SK-MEL-5 (cell line): Measurements from ENCODE around the gene TNFAIP8L1. TPM values are rescaled to one million over a fixed set of nuclear protein-coding genes. Genes with fewer than 3 reads are reported as not detected.

Experiments
- DNase-seq: peaks from one replicate; pipeline ENCODE4 v3.0.0-alpha.2; 2016; ENCODE audit warnings: low read depth, low spot score
- in situ Hi-C: cut with HindIII; loops from 2 replicates; pipeline ENCODE4 v1.10.0; 2016; ENCODE audit warnings: low sequenced_read_pairs, high pct_unique_total_duplicates, low pct_unique_long_range_greater_than_20kb
- total RNA-seq: library from RNA; depleted of rRNA; stranded (reverse); fragments of >200 nt; shearing (Covaris generic); gene quantifications from 2 replicates; pipeline ENCODE4 v1.2.3, GENCODE V29; 2014

The TNFAIP8L1 gene
- total RNA-seq, 1 experiment from 2014 or later, result 2.8 TPM

DNA sequence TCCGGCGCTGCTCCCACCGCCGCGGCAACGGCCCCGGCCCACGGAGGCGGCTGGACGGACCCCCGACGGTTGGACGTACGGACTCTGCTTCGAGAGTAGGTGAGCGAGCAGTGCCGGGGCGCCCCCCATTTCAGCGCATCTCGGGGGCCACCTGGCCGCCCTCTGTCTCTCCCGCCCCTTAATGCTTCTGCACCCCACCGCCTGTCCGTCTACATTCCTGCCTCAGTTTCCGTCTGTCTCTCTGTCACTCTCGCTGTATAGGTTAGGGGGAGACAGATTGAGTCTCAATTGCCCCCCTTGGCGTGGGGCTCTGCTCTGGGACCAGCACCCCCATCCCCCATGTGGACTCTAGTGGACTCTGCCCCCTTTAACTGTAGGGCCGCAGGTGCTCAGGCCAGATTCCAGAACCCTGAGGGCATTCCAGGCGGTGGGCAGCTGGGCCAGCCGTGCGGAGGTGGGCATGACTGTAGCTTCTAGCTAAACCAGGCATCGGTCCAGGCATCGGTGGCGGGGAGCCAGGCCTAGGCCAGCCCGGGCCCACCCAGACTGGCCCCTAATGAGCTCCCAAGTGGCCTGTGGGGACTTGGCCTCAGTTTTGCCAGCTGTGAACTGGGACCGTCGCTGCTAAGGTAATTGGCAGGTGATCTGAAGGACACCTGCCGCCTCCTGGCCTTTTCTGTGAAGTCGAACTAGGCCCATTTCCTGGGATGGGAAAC, 373 bp downstream of the TNFAIP8L1 start:
- in situ Hi-C loops, result no loop called here
- no peak for DNase-seq

DNA sequence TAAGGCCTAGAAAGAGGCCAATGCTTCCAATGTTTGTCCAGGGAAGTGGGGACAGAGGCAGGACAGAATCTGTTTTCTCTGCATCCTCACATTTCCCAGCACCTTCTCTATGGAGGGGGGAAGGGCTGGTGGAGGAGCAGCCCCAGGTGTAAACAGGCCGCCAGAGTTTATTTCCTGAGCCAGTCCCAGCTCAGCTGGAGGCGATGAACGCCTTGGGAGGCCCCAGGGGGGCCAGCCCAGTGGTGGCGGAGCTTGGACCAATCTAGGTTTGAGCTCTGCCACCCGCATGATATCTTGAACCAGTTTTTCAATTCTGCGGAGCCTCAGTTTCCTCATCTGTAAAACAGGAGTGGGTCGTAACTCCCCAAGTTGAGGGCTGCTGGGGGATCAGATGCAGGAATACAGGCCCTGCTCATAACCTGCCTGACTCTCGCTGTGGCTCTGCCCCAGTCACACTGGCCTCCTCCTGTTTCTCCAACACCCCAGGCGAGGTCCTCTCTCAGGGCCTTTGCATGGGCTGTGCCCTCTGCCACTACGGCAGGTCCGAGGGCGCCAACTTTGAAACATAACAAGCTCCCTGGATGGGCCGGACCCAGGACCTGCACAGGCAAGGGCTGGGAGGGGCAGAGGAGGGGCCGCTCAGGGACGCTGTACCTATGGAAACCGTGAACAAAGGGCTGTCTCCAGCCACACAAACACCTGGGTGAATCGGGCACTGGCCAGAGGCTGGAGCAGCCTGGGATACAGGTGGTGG, 1.1 kb downstream of the TNFAIP8L1 start:
- DNase-seq, result no peak
- in situ Hi-C loops, result no loop called here

DNA sequence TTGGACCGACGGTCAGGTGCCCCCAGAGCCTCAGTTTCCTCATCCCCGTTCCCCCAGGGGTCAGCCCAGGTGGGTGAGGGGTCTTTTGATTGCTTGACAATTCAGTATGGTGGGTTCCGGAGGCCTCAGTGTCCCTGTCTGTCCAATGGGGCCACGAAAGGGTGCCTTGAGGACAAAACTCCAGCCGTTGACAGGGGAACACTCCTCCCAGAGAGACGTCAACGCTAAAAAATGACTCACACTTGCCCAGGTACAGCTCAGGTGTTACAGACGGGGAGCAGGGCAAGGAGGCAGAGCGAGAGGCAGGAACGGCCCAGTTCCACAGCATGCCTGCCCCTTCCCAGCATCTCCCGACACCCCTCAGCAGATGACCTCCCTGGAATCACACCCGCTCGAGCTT, 1.8 kb downstream of the TNFAIP8L1 start:
- DNase-seq, result no peak
- in situ Hi-C loops, result no loop called here

DNA sequence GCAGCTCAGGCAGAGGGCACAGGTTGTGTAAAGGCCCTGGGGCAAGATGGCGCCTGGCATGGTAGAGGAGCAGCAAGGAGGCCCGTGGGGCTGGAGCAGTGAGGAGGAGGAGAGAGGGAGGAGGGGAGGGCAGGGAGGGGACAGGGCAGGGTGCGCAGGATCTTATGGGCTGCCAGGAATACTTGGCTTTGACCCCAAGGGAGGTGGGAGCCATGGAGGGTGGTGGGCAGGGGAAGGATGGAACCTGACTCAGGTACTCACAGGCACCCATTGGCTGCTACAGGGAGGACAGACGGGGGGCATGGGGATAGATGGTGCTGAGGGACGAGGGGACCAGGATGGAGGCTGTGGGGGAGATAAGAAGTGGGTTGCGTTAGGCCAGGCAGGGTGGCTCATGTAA, 3.3 kb downstream of the TNFAIP8L1 start:
- in situ Hi-C loops, result no loop called here

DNA sequence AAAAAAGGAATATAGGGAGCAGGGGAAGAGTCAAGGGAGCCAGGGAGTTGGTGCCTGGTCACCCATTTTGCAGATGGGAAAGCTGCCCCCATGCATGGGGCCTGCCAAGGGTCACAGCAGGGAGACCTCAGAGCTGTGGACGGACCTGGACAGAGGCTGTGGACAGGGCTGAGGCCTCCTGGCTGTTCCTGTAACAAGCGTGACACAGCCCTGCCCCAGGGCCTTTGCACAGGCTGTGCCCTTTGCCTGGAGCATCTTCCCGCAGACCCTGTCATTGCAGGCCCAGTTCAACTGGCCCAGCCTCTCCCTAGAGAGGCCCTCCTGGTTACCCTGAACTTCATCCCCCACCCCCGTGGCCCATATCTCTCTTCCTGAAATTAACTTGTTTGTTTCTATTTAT, 6.4 kb downstream of the TNFAIP8L1 start:
- DNase-seq, result no peak
- in situ Hi-C loops, result no loop called here

More for the DNA sequence above, 3.3 kb downstream of the TNFAIP8L1 start:
- DNase-seq, result no peak

DNA sequence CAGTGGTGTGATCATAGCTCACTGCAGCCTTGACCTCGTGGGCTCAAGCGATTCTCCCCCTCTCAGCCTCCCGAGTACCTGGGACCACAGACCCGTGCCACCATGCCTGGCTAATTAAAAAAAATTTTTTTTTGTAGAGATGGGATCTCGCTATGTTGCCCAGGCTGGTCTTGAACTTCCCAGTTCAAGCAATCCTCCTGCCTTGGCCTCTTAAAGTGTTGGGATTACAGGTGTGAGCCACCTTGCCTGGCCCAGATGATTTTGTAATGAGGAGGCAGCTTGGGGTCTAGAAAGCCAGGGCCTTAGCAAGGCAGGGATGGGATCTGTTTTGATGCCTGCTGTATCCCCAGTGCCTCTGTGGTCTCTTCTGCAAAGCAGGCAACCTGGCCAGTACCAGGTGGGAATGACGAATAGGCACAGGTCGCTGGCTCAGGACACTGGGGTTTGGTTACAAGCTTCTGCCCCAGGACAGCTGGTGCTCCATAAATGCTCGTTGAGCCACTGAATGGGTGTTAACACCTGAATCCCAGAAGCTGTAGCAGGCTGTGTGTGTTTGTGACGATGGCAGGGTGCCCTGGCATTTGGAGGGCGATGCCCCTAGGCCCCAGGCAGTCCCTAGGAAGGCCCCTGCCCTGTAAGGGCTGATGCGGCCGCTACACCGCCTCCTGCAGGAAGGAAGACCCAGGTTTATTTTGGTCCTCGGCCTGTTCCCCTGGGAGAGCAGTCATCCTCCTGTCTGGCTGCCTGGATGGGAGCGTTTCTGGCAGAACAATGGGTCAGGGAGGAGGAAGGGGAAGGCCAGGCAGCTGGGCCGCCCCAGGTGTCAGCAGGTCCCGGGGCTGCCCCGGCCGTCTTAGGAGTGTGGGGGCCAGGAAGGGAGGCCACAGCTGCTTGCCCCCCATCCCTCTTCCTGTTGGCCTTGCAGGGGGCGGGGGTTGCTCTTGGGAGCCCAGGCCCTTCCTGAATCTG, 8.6 kb downstream of the TNFAIP8L1 start:
- in situ Hi-C loops, result no loop called here
- DNase-seq, result no peak

DNA sequence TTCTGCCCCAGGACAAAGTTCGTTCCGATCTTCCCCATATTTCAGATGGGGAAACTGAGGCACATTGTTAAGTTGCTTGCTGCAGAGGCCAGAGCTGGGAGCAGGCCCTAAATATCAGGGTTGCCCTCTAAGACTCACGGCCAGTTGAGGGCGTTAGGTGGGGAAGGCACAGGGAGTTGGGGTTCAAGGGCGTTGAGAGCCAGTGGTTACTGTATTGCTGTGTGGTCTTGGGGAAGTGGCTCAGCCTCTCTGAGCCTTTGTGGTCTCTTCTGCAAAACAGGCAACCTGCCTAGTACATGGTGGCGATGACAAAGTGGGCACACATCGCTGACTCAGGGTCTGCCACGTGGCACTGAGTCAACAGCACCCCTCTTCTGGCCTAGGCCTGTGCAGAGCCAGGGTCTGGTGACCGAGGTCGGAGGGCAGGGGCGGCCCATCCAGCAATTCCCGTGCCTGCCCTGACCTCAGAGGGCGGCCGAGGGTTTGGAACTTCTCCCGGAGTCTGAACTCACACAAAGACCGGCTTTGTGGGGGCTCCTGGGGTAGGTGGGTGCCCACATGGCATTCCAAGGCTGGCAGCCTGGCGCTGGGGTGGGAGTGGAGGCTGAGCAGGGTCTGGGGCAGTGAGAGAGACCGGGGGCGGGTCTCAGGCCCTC, 10.2 kb downstream of the TNFAIP8L1 start:
- peak; percentile 44 for DNase-seq
- in situ Hi-C loops, result no loop called here

DNA sequence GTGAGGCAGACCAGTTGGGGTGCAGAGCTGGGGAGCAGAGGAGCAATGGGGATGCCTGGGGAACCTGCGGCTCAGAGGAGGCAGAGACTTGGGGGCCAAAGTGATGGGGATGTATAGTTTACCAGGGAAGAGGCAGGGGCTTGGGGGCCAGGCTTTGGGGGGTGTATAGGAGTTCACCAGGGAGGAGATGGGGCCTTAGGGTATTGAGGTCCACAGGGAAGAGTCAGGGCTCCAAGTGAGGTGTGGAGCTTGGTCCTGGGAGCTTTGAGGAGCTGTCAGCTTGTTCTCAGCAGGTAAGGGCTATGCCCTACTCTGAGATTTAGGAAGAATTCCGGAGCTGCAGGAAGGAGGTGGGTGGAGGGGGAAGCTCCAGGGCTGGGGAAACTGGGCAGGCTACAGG, 10.8 kb downstream of the TNFAIP8L1 start:
- no peak for DNase-seq
- in situ Hi-C loops, result no loop called here

DNA sequence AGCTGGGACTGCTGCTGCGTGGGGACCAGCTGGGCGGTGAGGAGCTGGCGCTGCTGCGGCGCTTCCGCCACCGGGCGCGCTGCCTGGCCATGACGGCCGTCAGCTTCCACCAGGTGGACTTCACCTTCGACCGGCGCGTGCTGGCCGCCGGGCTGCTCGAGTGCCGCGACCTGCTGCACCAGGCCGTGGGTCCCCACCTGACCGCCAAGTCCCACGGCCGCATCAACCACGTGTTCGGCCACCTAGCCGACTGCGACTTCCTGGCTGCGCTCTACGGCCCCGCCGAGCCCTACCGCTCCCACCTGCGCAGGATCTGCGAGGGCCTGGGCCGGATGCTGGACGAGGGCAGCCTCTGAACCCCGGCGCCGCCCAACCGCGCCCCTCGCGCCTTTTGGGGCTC, 12.8 kb downstream of the TNFAIP8L1 start:
- no peak for DNase-seq
- in situ Hi-C loops, result no loop called here

DNA sequence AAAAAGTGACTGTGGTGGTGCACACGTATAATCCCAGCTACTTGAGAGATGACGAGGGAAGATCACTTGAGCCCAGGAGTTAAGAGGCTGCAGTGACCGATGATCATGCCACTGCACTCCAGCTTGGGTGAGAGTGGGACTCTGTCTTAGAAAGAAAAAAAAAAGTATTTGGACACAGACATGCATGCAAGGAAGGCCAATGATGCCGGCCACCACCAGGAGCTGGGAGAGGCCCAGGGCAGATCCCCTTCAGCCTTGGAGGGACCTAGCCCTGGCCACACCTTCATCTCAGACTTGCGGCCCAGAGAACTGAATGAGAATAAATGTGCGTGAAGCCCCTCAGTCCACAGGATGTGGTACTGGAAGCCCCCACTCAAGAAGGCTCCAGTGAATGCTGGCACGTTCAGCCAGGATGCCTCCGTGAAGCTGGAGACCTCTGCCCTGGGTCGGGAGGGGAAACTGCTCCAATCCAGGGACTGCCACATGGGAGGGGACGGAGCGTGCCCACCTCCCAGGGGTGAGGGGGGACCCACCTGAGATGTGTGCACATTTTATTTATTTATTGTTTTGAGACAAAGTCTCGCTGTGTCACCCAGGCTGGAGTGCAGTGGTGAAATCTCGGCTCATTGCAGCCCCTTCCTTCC, 14.6 kb downstream of the TNFAIP8L1 start:
- DNase-seq, result no peak
- in situ Hi-C loops, result no loop called here

DNA sequence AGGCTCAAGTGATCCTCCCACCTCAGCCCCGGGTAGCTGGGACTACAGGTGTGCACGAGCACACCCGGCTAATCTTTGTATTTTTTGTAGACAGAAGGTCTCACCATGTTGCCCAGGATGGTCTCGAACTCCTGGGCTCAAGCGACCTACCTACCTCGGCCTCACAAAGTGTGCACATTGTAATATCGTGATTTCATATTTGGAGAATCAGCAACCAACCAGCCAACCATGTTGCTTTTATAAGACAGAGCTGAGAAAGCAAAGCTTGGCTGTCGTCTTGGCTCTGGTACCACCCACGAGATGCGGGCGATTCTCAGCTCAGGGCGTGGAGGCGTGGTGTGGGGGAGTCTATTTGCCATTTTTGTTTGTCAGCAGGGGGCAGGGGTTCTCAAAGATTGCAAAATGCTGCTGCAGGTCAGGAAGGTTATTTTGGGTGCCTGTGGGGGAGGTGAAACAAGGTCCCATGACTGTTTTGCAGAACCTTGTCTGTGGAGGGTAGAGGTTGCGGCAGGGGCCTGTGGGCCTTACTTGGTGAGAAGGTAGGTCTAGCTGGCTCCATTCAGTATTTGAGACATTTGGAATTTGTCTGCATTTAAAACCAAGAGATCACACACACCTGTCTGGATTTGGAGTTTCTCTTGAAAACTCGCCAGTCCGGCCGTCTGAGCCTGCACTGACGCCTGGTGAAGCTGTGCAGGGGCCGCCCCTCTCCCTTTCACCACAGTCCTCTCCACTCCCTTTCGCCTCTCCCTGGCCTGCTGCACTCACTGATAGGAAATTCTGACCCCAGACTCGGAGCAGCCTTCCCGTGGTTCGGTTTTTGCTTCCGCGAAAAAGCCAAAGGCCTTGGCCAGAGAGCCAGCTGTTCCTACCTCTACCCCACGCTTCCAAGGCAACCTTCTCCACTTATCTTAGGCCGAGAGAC, 15.4 kb downstream of the TNFAIP8L1 start:
- in situ Hi-C loops, result no loop called here
- no peak for DNase-seq

DNA sequence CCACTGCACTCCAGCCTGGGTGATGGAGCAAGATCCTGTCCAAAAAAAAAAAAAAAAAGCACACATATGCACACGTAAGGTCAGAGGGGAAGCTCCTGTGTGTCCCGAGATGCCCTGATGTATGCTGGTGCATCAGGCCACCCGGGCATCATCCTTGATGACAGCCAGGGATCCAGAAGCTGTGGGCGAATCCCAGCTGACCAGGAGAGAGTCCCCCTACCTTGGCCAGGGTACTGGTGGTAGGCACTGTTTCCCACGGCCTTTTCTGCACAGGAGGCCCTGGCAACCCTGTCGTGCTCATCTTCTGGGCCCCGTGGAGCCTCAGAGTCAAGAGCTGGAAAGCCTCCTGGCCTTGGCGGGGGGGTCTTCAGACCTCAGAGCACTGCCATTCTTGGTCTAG, 16.8 kb downstream of the TNFAIP8L1 start:
- in situ Hi-C loops, result no loop called here
- DNase-seq, result no peak

DNA sequence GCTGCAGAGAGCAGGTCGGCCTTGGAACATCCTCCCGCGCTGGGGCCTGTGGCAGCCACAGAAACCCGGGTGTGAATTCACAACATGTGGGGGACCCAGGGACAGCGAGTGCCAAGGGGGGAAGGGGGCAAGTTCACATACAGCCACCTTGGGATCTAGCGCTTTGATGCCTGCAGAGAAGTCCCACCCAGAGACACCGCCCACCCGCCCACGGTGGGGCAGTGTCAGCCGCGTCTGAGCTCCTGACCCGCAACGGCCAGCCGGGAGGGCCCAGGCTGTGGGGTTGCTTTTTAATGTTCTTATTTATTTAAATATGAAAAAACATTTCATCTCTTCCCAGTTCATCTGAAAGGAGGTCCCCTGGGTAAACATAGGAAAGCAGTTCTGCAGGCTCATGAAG, 17.9 kb downstream of the TNFAIP8L1 start:
- no peak for DNase-seq
- in situ Hi-C loops, result no loop called here

DNA sequence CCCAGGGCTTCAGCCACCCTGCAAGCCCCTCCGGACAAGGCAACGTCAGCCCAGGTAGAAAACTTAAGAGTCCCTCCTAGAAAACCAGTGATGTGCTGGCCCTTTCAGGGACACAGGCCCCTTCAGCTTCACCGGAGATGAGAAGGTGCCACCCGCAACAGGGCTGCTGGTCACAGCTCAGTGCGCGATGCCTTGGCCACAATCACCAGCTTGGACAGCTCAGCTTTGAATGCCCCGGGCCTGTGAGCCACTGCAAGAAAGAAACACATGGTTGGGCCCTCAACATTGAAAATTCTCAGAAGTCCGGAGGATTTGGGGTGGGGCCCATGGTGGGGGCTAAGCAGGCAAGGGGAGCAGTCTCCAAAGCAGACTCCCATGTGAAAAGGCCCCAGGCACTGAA, 18.5 kb downstream of the TNFAIP8L1 start:
- DNase-seq, result no peak
- in situ Hi-C loops, result no loop called here

DNA sequence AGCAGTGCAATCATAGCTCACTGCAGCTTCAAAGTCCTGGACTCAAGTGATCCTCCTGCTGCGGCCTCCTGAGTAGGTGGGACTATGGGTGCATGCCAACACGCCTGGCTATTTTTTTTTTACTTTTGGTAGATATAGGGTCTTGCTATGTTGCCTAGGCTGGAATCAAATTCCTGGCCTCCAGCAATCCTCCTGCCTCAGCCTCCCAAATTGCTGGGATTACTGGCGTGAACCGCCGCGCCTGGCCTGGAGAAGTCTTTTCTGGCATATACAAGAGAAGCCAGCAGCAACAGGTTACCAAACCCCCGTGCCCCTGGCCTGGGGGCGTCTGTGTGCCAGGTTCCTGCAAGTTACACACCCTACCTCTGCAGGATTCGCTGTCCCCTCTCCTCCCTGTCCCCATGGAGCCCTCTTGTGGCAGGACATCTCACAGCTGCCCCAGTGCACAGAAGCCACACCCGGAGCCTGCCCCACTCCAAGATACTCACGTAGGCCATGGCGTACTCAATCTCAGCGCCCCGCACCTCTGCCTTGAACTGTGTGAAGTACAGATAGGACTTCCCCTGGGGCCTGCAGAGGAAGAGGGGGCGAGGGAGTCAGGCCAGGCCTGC, 21.0 kb downstream of the TNFAIP8L1 start:
- peak; percentile 41 for DNase-seq
- in situ Hi-C loops, result no loop called here

DNA sequence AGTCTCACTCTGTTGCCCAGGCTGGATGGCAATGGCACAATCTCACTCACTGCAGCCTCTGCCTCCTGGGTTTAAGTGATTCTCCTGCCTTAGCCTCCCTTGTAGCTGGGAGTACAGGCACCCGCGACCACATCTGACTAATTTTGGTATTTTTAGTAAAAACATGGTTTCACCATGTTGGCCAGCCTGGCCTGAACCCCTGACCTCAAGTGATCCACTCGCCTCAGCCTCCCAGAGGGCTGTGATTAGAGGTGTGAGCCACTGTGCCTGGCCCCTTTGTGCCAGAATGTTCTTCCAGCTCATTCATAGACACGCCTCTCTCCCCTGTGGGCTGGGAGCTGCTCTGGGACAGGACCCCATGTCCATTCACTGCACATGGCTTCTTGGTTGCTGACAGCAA, 21.7 kb downstream of the TNFAIP8L1 start:
- in situ Hi-C loops, result no loop called here
- DNase-seq, result no peak
